GM23338 (cell line): ENCODE results near the gene GAGE12J.

ENCODE experiments used
- CREB1 ChIP-seq: fragments of 250-450 bp; sonication (Bioruptor Pico); IDR thresholded peaks from 2 replicates; pipeline ENCODE4 v1.5.0; 2020; ENCODE audit warnings: low read depth, mild to moderate bottlenecking, moderate library complexity
- CTCF ChIP-seq, 2 experiments: fragments of 200-600 bp in 1 of 2; sonication (generic) in 1 of 2; conservative IDR thresholded peaks; 2 replicates each; pipeline versions ENCODE4 v1.5.1 to v1.6.1; 2016 to 2017; ENCODE audit warnings: antibody characterized with exemption in 2 of 2, low read depth in 2 of 2, mild to moderate bottlenecking in 2 of 2, moderate library complexity in 1 of 2
- ETS1 ChIP-seq: IDR thresholded peaks from 2 replicates; pipeline ENCODE4 v1.6.1; 2016; ENCODE audit warnings: antibody characterized with exemption
- EZH2 ChIP-seq: fragments of 200-600 bp; sonication (generic); IDR thresholded peaks from one replicate; pipeline ENCODE4 v1.8.0; 2017; ENCODE audit warnings: antibody characterized with exemption, mild to moderate bottlenecking, low read depth; ENCODE audit not compliant: unreplicated experiment
- EZH2phosphoT487 ChIP-seq: fragments of 200-600 bp; sonication (generic); IDR thresholded peaks from one replicate; pipeline ENCODE4 v1.8.1; 2018; ENCODE audit warnings: antibody characterized with exemption; ENCODE audit not compliant: unreplicated experiment
- JUNB ChIP-seq: IDR thresholded peaks from one replicate; pipeline ENCODE4 v1.6.1; 2016; ENCODE audit warnings: antibody characterized with exemption; ENCODE audit not compliant: unreplicated experiment
- NANOG ChIP-seq: IDR thresholded peaks from 2 replicates; pipeline ENCODE4 v1.6.1; 2016; ENCODE audit warnings: antibody characterized with exemption, borderline replicate concordance
- POLR2AphosphoS5 ChIP-seq: IDR thresholded peaks from 2 replicates; pipeline ENCODE4 v1.6.1; 2016; ENCODE audit warnings: antibody characterized with exemption, low read depth
- REST ChIP-seq: IDR thresholded peaks from one replicate; pipeline ENCODE4 v1.6.1; 2018; ENCODE audit warnings: antibody characterized with exemption; ENCODE audit not compliant: unreplicated experiment
- ZNF331 ChIP-seq: fragments of 250-450 bp; sonication (Bioruptor Pico); IDR thresholded peaks from 2 replicates; pipeline ENCODE4 v1.5.0; 2020; ENCODE audit warnings: low read depth, mild to moderate bottlenecking, moderate library complexity
- ZNF462 ChIP-seq: fragments of 250-450 bp; sonication (Bioruptor Pico); IDR thresholded peaks from 2 replicates; pipeline ENCODE4 v1.5.0; 2020; ENCODE audit warnings: mild to moderate bottlenecking, moderate library complexity

- TF ChIP-seq JUNB (no peak), CTCF (conservative IDR thresholded peaks at IDR 0.05; ENCODE audit: low read depth in 2 of 2) (no peak), POLR2AphosphoS5 (no peak), REST (no peak), EZH2 (no peak), ZNF331 (CRISPR knock-in tag) (no peak), NANOG (no peak), ETS1 (no peak), EZH2phosphoT487 (no peak), ZNF462 (CRISPR knock-in tag) (no peak), CREB1 (CRISPR knock-in tag) (no peak)
Observed at GRCh38 chrX:49276207-49276606, 45.6 kb upstream of the GAGE12J start.
